ENCODE results near the gene DDOST.

Gene DDOST

GRCh38 chr1:20618550-20618949 is 42.6 kb downstream of the DDOST start:
- Mint-ChIP-seq H3K4me3 (no peak overlapping the region), H3K4me1 (peaks cover 34% of the 10 kb centered on the region), H3K27ac (no peak overlapping the region), H3K27me3 (ENCODE audit: low read depth, poor library complexity) (peaks cover 5% of the 10 kb centered on the region), H3K9me3 (no peaks in the 10 kb centered on the region), H3K36me3 (ENCODE audit: low read depth) (no peaks in the 10 kb centered on the region)
- TF ChIP-seq, protein P1, sequence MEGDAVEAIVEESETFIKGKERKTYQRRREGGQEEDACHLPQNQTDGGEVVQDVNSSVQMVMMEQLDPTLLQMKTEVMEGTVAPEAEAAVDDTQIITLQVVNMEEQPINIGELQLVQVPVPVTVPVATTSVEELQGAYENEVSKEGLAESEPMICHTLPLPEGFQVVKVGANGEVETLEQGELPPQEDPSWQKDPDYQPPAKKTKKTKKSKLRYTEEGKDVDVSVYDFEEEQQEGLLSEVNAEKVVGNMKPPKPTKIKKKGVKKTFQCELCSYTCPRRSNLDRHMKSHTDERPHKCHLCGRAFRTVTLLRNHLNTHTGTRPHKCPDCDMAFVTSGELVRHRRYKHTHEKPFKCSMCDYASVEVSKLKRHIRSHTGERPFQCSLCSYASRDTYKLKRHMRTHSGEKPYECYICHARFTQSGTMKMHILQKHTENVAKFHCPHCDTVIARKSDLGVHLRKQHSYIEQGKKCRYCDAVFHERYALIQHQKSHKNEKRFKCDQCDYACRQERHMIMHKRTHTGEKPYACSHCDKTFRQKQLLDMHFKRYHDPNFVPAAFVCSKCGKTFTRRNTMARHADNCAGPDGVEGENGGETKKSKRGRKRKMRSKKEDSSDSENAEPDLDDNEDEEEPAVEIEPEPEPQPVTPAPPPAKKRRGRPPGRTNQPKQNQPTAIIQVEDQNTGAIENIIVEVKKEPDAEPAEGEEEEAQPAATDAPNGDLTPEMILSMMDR (IDR thresholded peaks at IDR 0.05) = no peak
- DNase-seq = no peak

DNA sequence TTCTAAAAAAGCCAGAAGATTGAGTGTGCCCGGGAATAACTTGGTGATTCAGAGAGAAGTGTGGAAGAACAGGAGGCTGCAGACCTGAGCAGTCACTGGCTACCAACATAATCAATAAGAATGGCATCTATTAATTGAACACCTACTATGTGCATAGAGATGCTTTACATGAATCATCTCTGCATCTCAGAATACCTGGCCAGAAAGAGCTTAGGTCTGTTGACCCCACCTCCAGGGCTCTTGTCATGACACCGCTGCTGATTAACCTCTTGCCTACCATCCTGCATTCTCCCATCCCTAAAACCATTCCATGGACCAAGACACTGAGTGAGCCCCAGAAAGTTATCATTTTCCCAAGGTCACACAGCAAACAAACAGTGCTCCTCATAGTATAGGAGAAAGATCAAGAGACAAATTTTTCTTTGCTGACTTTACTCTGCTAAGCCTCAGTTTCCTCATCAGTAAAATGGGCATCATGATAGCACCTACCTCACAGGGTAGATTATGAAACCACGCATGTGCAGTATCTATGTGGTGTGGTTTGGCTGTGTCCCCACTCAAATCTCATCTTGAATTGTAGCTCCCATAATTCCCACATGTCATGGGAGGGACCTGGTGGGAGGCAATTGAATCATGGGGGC is 44.2 kb downstream of the DDOST start:
- TF ChIP-seq, protein P1 (IDR thresholded peaks at IDR 0.05) = no peak
- Mint-ChIP-seq H3K4me1 (peaks cover 36% of the 10 kb centered on the region), H3K36me3 (ENCODE audit: low read depth) (no peaks in the 10 kb centered on the region), H3K9me3 (no peaks in the 10 kb centered on the region), H3K4me3 (no peak overlapping the region), H3K27ac (no peak overlapping the region), H3K27me3 (ENCODE audit: low read depth, poor library complexity) (peaks cover 5% of the 10 kb centered on the region)
- DNase-seq = no peak

- Mint-ChIP-seq H3K9me3 (no peaks in the 10 kb centered on the region), H3K4me3 (no peak overlapping the region), H3K27ac (peak overlapping the region; percentile 93), H3K4me1 (peaks cover 37% of the 10 kb centered on the region), H3K27me3 (ENCODE audit: low read depth, poor library complexity) (peaks cover 5% of the 10 kb centered on the region), H3K36me3 (ENCODE audit: low read depth) (no peaks in the 10 kb centered on the region)
- DNase-seq = no peak
- TF ChIP-seq, protein P1 (IDR thresholded peaks at IDR 0.05) = no peak
Observed at GRCh38 chr1:20615946-20616846, 45.0 kb downstream of the DDOST start.

DNA sequence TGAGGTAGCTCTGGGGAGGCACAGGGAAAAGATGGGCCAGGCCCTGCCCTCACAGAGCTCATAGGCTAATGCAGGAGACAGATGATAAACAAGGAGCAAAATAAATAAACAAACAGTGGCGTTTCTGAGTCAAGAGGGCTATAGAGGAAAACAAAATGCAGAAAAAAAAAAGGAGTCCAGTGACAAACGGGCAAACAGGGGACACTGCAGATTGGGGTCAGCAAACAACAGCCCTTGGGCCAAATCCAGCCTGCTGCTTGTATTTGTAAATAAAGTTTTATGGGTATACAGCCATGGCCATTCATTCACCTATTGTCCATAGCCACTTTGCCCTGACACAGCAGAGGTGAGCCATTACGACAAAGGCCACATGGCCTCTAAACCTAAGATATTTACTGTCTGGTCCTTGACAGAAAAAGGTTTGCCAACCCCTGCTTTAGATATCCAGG is 47.0 kb downstream of the DDOST start:
- H3K27me3 Mint-ChIP-seq (ENCODE audit: low read depth, poor library complexity) = no peaks in the 10 kb centered on the region
- no peaks in the 10 kb centered on the region for H3K36me3 Mint-ChIP-seq (ENCODE audit: low read depth)
- peak overlapping the region; percentile 80 for H3K27ac Mint-ChIP-seq
- H3K4me3 Mint-ChIP-seq = no peak overlapping the region
- TF ChIP-seq, protein P1 (IDR thresholded peaks at IDR 0.05) = no peak
- peaks cover 37% of the 10 kb centered on the region for H3K4me1 Mint-ChIP-seq
- no peaks in the 10 kb centered on the region for H3K9me3 Mint-ChIP-seq
- DNase-seq = no peak

- H3K4me3 Mint-ChIP-seq = no peak overlapping the region
- no peak for DNase-seq
- no peak overlapping the region for H3K27ac Mint-ChIP-seq
Observed at GRCh38 chr1:20612221-20612746, 48.9 kb downstream of the DDOST start.

More at GRCh38 chr1:20612221-20612746, 48.9 kb downstream of the DDOST start:
- Mint-ChIP-seq H3K4me1 (peaks cover 37% of the 10 kb centered on the region), H3K27me3 (ENCODE audit: low read depth, poor library complexity) (no peaks in the 10 kb centered on the region), H3K9me3 (no peaks in the 10 kb centered on the region), H3K36me3 (ENCODE audit: low read depth) (no peaks in the 10 kb centered on the region)
- TF ChIP-seq, protein P1 (IDR thresholded peaks at IDR 0.05) = no peak

All from nephron progenitor cell (in vitro differentiated cells).